ENCODE results near the gene UBC. TPM values are rescaled to one million over a fixed set of nuclear protein-coding genes. Genes with fewer than 3 reads are reported as not detected.

UBC gene
- polyA plus RNA-seq (2013, experiment 1 of 4), result 683 TPM
- 728 TPM for polyA plus RNA-seq (2013, experiment 2 of 4)
- polyA plus RNA-seq (2013, experiment 3 of 4), result 757 TPM
- 742 TPM for polyA plus RNA-seq (2013, experiment 4 of 4)

DNA sequence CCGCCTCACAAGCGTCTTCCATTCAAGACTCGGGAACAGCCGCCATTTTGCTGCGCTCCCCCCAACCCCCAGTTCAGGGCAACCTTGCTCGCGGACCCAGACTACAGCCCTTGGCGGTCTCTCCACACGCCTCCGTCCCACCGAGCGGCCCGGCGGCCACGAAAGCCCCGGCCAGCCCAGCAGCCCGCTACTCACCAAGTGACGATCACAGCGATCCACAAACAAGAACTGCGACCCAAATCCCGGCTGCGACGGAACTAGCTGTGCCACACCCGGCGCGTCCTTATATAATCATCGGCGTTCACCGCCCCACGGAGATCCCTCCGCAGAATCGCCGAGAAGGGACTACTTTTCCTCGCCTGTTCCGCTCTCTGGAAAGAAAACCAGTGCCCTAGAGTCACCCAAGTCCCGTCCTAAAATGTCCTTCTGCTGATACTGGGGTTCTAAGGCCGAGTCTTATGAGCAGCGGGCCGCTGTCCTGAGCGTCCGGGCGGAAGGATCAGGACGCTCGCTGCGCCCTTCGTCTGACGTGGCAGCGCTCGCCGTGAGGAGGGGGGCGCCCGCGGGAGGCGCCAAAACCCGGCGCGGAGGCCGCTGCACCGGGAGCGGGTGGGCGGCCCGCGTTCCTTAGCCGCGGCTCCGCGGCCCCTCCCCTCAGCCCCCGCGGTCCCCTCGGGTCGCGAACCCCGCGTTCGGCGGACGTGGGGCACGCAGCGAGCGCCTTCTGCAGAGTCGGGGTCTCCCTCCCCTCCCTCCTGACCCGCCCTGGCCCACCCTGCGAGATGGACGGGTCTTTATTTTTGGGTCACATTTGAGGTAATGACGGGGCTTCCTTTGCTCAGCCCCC is at the start of gene UBC:
UBC (minus strand) TSS at position 259 of the 847 bp plus-strand sequence. CDS start 879 bp downstream, outside the sequence.
- Histone ChIP-seq H3K36me3 (ENCODE audit: control insufficient read depth, insufficient read depth, low read length) (peaks cover 29% of the 10 kb centered on the region), H3K4me1 (ENCODE audit: control insufficient read depth, insufficient read depth, low read length) (peaks cover 51% of the 10 kb centered on the region), H3K9me3 (ENCODE audit: control insufficient read depth, low read length) (no peaks in the 10 kb centered on the region), H3K27me3 (ENCODE audit: control insufficient read depth, insufficient read depth, low read length, poor library complexity, severe bottlenecking) (peaks cover 15% of the 10 kb centered on the region), H3K4me3 (ENCODE audit: insufficient read depth, low read depth, low read length) (peak within 1 kb of the TSS; percentile 78), H3K27ac (ENCODE audit: insufficient read depth, low read depth, low read length, poor library complexity, severe bottlenecking) (peak within 1 kb of the TSS; percentile 99)
- WGBS, 2 experiments, result 0% methylated on average over 85 of the region's 85 CpGs

DNA sequence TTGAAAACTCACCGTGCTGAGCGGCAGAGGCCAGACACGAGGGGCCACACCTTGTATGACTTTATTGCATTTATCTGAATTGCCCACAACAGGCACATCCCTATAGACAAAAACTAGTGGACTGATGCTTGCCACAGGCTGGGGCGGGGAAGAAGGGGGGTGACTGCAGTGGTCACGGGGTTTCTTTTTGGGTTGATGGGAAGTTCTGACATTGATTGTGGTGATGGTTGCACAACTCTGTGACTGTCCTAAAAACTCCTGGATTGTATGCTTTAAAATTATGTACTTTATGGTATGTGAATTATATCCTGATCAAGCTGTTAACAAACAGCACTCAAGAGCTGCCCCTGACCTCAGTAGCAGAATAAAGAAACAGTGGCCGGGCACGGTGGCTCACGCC is 48.8 kb upstream of the UBC start:
- H3K9me3 ChIP-seq (ENCODE audit: control insufficient read depth, low read length), result no peaks in the 10 kb centered on the region
- H3K27me3 ChIP-seq (ENCODE audit: control insufficient read depth, insufficient read depth, low read length, poor library complexity, severe bottlenecking), result no peaks in the 10 kb centered on the region
- H3K4me3 ChIP-seq (ENCODE audit: insufficient read depth, low read depth, low read length), result no peak overlapping the region
- H3K36me3 ChIP-seq (ENCODE audit: control insufficient read depth, insufficient read depth, low read length), result peaks cover 16% of the 10 kb centered on the region
- 96% methylated on average over 8 of the region's 8 CpGs for WGBS, 2 experiments
- H3K4me1 ChIP-seq (ENCODE audit: control insufficient read depth, insufficient read depth, low read length), result no peaks in the 10 kb centered on the region
- no peak overlapping the region for H3K27ac ChIP-seq (ENCODE audit: insufficient read depth, low read depth, low read length, poor library complexity, severe bottlenecking)

DNA sequence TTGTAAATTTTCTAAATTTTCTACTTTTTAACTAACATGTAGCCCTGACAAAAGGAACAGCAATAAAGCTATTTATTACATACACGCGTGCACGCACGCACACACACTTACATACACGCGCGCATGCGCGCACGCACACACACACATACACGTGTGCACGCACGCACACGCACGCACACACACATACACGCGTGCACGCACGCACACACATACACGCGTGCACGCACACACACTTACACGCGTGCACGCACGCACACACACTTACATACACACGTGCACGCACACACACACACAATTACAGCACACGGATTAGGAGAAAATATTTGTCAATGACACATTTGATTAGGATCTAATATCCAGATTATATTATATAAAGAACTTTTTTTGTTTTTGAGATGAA is 46.6 kb upstream of the UBC start:
- Histone ChIP-seq H3K4me3 (ENCODE audit: insufficient read depth, low read depth, low read length) (no peak overlapping the region), H3K27ac (ENCODE audit: insufficient read depth, low read depth, low read length, poor library complexity, severe bottlenecking) (no peak overlapping the region), H3K36me3 (ENCODE audit: control insufficient read depth, insufficient read depth, low read length) (peaks cover 9% of the 10 kb centered on the region)

DNA sequence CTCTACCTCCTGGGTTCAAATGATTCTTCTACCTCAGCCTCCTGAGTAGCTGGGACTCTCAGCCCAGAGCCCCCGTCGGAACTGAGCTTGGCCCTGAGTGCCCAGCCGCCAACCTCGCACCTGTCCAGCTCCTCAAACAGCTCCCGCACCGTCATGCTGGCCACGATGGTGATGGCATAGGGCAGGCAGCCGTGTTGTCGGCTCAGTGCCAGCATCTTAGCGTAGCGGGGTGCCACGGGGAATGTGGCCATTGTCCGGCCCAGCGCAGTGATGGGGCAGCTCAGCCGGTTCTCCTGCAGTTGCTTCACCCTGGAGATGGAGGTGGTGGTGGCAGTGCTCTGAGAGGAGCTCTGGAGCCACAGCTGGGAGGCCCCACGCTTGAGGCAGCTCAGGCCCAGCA is 42.1 kb upstream of the UBC start:
- no peak overlapping the region for H3K4me3 ChIP-seq (ENCODE audit: insufficient read depth, low read depth, low read length)
- H3K9me3 ChIP-seq (ENCODE audit: control insufficient read depth, low read length), result no peaks in the 10 kb centered on the region
- H3K4me1 ChIP-seq (ENCODE audit: control insufficient read depth, insufficient read depth, low read length), result no peaks in the 10 kb centered on the region
- 96 to 97% methylated on average over 16 of the region's 16 CpGs for WGBS, 2 experiments
- H3K27ac ChIP-seq (ENCODE audit: insufficient read depth, low read depth, low read length, poor library complexity, severe bottlenecking), result no peak overlapping the region
- no peaks in the 10 kb centered on the region for H3K27me3 ChIP-seq (ENCODE audit: control insufficient read depth, insufficient read depth, low read length, poor library complexity, severe bottlenecking)
- H3K36me3 ChIP-seq (ENCODE audit: control insufficient read depth, insufficient read depth, low read length), result peaks cover 10% of the 10 kb centered on the region

More for the DNA sequence above, 46.6 kb upstream of the UBC start:
- 92 to 97% methylated on average over 6 to 20 of the region's 29 CpGs for WGBS, 2 experiments
- Histone ChIP-seq H3K27me3 (ENCODE audit: control insufficient read depth, insufficient read depth, low read length, poor library complexity, severe bottlenecking) (no peaks in the 10 kb centered on the region), H3K9me3 (ENCODE audit: control insufficient read depth, low read length) (no peaks in the 10 kb centered on the region), H3K4me1 (ENCODE audit: control insufficient read depth, insufficient read depth, low read length) (no peaks in the 10 kb centered on the region)

DNA sequence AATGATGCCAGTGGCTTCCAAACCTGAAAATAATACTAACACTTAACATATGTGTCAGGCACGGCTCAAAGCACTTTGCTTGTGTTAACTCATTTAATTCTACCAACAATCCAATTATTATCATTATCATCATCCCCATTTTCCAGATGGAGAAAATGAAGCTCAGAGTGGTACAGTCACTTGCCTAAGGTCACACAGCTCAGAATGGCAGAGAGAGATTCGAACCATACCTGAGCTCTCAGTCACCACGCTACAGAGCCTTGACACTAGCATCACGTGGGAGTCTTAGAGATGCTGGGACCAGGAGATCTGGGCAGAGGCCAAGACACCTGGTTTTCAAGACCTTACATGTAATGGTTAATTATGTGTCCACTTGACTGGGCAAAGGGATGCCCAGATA is 40.3 kb upstream of the UBC start:
- Histone ChIP-seq H3K36me3 (ENCODE audit: control insufficient read depth, insufficient read depth, low read length) (peaks cover 7% of the 10 kb centered on the region), H3K27me3 (ENCODE audit: control insufficient read depth, insufficient read depth, low read length, poor library complexity, severe bottlenecking) (no peaks in the 10 kb centered on the region), H3K4me1 (ENCODE audit: control insufficient read depth, insufficient read depth, low read length) (no peaks in the 10 kb centered on the region), H3K4me3 (ENCODE audit: insufficient read depth, low read depth, low read length) (no peak overlapping the region), H3K9me3 (ENCODE audit: control insufficient read depth, low read length) (no peaks in the 10 kb centered on the region), H3K27ac (ENCODE audit: insufficient read depth, low read depth, low read length, poor library complexity, severe bottlenecking) (no peak overlapping the region)
- 94 to 98% methylated on average over 4 of the region's 4 CpGs for WGBS, 2 experiments

DNA sequence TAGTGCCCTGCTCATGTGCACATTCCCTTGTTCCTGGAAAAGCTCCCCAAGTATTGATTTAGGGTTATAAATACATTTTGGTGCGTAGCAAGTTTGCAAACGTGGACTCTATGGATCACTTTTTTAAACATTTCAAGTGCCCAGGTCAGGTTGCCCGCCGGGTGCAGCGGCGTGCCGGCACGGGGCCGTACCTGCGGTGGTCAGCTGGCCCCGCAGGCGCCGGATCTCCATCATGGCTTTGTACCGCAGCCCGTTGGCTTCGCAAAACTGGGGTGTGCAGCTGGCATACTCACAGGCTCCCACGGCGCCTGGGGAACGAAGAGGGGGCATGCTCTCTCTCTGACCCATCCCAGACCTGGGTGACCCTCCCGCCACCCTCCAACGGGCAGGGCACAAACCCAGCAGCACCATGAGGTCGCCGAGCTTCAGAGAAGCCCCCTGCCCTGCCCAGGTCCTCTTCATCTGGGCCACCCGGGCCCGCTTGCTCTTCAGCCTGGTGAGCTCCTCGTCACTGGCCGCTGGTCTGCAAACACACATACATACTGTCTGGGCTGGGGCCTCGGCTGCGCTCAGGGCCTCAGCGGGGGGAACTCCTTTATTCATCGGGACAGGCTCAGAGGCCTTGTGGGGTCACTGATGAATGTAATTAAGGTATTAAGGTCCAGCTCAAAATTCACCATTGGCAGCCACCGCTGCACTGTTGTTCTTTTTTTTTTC is 39.4 kb upstream of the UBC start:
- H3K9me3 ChIP-seq (ENCODE audit: control insufficient read depth, low read length), result no peaks in the 10 kb centered on the region
- H3K4me3 ChIP-seq (ENCODE audit: insufficient read depth, low read depth, low read length), result no peak overlapping the region
- H3K27ac ChIP-seq (ENCODE audit: insufficient read depth, low read depth, low read length, poor library complexity, severe bottlenecking), result no peak overlapping the region
- WGBS, 2 experiments, result 95% methylated on average over 32 of the region's 32 CpGs
- no peaks in the 10 kb centered on the region for H3K4me1 ChIP-seq (ENCODE audit: control insufficient read depth, insufficient read depth, low read length)
- peaks cover 6% of the 10 kb centered on the region for H3K36me3 ChIP-seq (ENCODE audit: control insufficient read depth, insufficient read depth, low read length)
- no peaks in the 10 kb centered on the region for H3K27me3 ChIP-seq (ENCODE audit: control insufficient read depth, insufficient read depth, low read length, poor library complexity, severe bottlenecking)

DNA sequence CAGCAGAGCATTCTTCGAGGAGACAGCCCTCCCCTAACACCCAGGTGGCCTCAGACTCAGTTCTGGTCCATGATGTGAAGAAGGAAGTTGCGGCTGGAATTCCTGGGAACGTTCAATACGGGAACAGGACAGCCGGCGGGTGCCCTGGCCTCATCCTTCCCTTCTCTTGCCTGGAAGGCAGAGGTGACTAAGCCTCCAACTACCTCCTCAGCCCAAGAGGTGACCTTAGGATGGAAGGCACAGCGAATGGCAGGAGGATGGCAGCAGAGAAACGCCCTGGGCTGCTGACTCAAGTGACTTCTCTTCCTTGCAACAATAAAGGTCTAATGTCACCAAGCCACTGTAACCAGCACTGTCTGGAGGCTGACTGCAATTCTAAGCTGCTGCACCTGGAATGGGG is 38.4 kb upstream of the UBC start:
- 94% methylated on average over 8 of the region's 8 CpGs for WGBS, 2 experiments
- no peaks in the 10 kb centered on the region for H3K27me3 ChIP-seq (ENCODE audit: control insufficient read depth, insufficient read depth, low read length, poor library complexity, severe bottlenecking)
- H3K4me3 ChIP-seq (ENCODE audit: insufficient read depth, low read depth, low read length), result no peak overlapping the region
- H3K36me3 ChIP-seq (ENCODE audit: control insufficient read depth, insufficient read depth, low read length), result peaks cover 6% of the 10 kb centered on the region
- no peaks in the 10 kb centered on the region for H3K9me3 ChIP-seq (ENCODE audit: control insufficient read depth, low read length)
- H3K27ac ChIP-seq (ENCODE audit: insufficient read depth, low read depth, low read length, poor library complexity, severe bottlenecking), result no peak overlapping the region
- H3K4me1 ChIP-seq (ENCODE audit: control insufficient read depth, insufficient read depth, low read length), result no peaks in the 10 kb centered on the region

DNA sequence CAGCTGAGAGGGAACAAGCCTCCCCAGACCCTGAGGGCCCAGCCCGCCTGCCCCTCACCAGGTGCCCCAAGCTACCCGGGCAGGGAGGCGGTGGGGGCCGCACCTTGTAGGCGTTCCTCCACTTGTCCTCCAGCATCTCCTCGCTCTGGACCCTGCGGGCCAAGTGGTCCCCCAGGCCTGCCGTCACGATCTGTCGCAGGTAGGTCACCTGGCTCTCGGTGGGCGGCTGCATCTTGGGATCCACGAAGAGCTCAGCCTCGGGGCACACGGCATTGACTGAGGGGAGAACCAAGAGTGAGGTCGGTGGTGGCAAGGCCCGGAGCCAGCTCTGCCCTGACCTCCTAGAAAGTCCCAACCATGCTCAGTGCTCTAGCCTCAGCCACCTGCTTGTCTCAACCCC is 37.8 kb upstream of the UBC start:
- Histone ChIP-seq H3K36me3 (ENCODE audit: control insufficient read depth, insufficient read depth, low read length) (peaks cover 6% of the 10 kb centered on the region), H3K4me1 (ENCODE audit: control insufficient read depth, insufficient read depth, low read length) (no peaks in the 10 kb centered on the region), H3K27me3 (ENCODE audit: control insufficient read depth, insufficient read depth, low read length, poor library complexity, severe bottlenecking) (no peaks in the 10 kb centered on the region), H3K4me3 (ENCODE audit: insufficient read depth, low read depth, low read length) (no peak overlapping the region), H3K27ac (ENCODE audit: insufficient read depth, low read depth, low read length, poor library complexity, severe bottlenecking) (no peak overlapping the region), H3K9me3 (ENCODE audit: control insufficient read depth, low read length) (no peaks in the 10 kb centered on the region)
- 95 to 96% methylated on average over 17 of the region's 17 CpGs for WGBS, 2 experiments

DNA sequence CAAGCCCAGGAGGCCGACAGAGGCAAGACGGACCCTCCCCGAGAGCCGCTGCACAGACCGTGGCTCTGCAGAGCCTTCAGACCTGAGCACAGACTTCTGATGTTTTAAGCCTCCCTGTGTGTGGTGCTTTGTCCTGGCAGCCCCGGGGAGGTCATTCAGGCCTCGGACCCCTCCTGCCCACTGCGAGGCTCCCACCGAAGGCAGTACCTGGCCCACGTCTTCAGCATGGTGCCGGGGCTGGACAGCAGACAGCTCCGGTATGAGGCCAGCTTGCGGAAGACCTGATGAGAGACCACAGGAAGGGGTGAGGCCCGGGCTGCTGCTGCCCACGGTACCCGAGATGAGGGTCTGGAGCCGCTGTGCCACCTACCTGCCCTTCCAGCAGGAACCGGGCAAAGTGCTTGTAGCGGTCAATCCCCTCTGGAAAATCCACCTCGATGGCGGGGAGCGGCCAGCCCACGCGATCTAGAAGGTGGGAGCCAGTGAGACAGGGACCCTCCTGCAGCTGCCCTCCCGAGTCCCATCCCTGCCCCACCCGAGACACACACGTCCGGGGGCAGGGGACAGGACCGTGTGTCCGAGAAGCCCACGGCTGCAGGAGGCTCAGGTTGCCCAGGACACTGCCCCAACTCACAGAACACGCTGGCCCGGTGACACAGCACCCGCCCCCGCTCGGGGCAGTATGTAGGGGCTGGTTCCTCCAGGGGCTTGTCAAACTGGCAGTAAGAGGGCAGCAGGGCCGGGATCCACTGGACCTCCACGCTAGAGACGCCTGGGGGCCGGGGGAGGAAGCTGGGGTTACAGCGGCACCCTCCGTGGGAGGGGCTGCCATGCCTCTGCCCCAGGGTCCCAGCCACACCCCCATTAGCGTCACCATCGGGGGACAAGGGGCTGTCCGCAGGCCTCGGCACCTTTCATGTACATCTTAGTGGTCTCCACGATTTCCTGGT is 35.6 kb upstream of the UBC start:
- no peak overlapping the region for H3K27ac ChIP-seq (ENCODE audit: insufficient read depth, low read depth, low read length, poor library complexity, severe bottlenecking)
- H3K27me3 ChIP-seq (ENCODE audit: control insufficient read depth, insufficient read depth, low read length, poor library complexity, severe bottlenecking), result no peaks in the 10 kb centered on the region
- H3K36me3 ChIP-seq (ENCODE audit: control insufficient read depth, insufficient read depth, low read length), result peaks cover 3% of the 10 kb centered on the region
- H3K9me3 ChIP-seq (ENCODE audit: control insufficient read depth, low read length), result no peaks in the 10 kb centered on the region
- H3K4me1 ChIP-seq (ENCODE audit: control insufficient read depth, insufficient read depth, low read length), result no peaks in the 10 kb centered on the region
- WGBS, 2 experiments, result 96 to 97% methylated on average over 47 of the region's 47 CpGs
- no peak overlapping the region for H3K4me3 ChIP-seq (ENCODE audit: insufficient read depth, low read depth, low read length)
